ENCODE results near the gene OVCH2.
"Not testable (repeated sequence)": the region's sequence is repeated elsewhere in the genome, so short reads cannot be mapped to it uniquely, and the experiment has no call there.

OVCH2 gene, protein sequence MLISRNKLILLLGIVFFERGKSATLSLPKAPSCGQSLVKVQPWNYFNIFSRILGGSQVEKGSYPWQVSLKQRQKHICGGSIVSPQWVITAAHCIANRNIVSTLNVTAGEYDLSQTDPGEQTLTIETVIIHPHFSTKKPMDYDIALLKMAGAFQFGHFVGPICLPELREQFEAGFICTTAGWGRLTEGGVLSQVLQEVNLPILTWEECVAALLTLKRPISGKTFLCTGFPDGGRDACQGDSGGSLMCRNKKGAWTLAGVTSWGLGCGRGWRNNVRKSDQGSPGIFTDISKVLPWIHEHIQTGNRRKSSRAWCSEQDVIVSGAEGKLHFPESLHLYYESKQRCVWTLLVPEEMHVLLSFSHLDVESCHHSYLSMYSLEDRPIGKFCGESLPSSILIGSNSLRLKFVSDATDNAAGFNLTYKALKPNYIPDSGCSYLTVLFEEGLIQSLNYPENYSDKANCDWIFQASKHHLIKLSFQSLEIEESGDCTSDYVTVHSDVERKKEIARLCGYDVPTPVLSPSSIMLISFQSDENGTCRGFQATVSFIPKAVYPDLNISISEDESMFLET

GRCh38 chr11:7706377-7706776 is at the start of gene OVCH2:
Gene OVCH2, minus strand, starts transcription at chr11:7706477. Its CDS starts 83 bp downstream, at chr11:7706394.
- no peak for DNase-seq

DNA sequence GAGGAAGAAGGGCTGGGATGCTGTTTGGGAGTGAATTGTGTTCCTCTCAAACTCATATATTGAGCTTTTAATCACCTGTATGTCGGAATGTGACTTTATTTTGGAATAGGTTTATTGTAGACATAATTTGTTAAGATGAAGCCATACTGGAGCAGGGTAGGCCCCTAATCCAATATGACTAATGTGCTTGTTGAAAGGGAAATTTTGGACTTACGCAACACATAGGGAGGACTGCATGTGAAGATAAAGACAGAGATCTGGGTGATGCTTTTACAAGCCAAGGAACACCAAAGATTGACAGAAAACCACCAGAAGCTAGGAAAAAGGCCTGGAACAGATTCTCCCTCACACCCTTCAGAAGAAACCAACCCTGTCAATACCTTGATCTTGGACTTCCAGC is 43.2 kb upstream of the OVCH2 start:
- no peak for DNase-seq

DNA sequence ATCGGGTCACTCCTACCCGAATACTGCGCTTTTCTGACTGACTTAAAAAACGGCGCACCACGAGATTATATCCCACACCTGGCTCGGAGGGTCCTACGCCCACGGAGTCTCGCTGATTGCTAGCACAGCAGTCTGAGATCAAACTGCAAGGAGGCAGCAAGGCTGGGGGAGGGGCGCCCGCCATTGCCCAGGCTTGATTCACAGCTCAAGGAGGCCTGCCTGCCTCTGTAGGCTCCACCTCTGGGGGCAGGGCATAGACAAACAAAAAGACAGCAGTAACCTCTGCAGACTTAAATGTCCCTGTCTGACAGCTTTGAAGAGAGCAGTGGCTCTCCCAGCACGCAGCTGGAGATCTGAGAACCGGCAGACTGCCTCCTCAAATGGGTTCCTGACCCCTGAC is 28.5 kb upstream of the OVCH2 start:
- DNase-seq = not testable (repeated sequence)

- no peak for DNase-seq
These were observed 8.5 kb upstream of the OVCH2 start for GRCh38 chr11:7714786-7715185.

DNA sequence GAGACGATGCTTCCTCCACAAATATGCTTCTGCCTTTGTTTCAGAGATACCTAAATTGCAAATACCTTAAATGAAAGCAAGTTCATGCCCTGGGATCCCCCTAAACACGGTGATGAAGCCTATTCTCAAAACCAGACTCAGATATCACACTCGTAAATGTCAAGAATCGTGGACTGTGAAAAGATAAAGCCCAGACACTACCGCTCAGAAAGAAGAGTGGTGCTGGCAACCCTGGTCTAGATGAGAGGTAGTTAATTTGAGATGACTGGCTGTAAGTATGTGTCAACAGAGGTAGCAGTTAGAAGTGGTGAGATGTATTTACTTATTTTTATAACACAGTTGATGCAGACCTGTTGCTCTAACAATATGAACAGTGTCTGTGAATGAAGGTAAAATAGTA is 2.5 kb downstream of the OVCH2 start:
- no peak for DNase-seq

DNA sequence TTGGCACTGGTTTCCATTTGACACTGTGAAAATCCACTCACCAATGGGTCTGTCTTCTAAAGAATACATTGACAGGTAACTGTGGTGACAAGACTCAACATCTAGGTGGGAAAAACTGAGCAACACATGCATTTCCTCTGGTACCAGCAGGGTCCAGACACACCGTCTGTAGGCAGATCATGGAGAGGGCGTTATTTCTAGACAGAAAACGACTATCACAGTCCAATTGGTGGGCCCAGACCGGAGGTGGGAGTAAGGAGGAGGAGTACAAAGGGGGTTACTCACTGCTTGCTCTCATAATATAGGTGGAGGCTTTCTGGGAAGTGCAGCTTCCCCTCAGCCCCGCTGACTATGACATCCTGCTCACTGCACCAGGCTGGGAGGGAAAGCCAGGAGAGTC is 9.9 kb downstream of the OVCH2 start:
- no peak for DNase-seq

GRCh38 chr11:7694235-7694634 is 12.0 kb downstream of the OVCH2 start:
- no peak for DNase-seq

- DNase-seq = no peak
These were observed 13.9 kb downstream of the OVCH2 start for GRCh38 chr11:7692426-7692825.

GRCh38 chr11:7691759-7692350 is 14.4 kb downstream of the OVCH2 start:
- no peak for DNase-seq

DNA sequence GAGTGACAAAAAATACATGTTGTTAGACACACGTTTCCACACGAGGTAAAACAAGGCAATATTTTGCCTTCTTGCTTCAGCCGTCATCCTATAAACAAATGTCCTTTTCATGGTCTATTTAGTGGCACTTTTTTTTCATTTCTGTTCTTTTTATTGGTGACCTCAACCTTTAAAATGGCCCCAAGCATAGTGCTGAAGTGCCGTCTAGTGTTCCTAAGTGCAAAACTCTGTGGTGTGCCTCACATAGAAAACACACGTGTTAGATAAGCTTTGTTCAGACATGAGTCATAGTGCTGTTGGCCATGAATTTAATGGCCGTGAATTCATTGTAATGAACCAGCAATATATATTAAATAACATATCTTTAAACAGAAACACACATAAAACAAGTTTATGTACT is 15.6 kb downstream of the OVCH2 start:
- DNase-seq = no peak

DNA sequence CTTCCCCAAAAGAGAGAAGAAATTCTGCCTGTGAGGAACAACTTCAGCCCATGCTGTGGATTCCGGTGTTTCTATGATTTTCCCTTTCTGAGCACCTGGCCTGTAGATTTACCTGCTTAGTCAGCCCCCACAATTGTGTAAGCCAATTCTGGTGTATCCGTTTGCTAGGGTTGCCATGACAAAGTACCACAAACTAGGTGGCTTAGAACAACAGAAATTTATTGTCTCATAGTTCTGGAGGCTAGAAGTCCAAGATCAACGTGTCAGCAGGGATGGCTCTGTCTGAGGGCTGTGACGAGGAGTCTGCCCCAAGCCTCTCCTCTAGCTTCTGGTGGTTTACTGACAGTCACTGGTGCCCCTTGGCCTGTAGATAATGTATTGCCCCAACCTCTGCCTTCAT is 17.0 kb downstream of the OVCH2 start:
- no peak for DNase-seq

- DNase-seq = no peak
These were observed 17.9 kb downstream of the OVCH2 start for GRCh38 chr11:7688238-7688826.

DNA sequence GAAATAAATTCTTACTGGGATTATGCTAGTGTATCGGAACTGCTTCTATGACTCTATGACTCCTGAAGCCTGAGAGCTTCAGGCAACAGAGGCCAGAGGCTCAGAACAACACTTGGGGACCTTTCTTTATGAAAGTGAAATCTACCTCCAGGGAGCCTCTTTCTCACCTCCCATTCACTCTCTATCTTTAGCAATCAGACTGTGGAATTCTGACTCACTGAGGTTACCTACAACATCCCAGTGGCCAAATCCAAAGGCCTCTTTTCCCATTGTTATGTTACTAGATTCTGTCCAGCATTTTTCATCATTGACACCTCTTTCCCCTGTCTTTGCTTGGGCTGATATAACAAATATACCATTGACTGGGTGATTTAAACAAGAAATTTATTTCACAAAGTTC is 18.9 kb downstream of the OVCH2 start:
- no peak for DNase-seq

- no peak for DNase-seq
These were observed 19.5 kb downstream of the OVCH2 start for GRCh38 chr11:7686761-7687160.

- DNase-seq = no peak
These were observed 22.7 kb downstream of the OVCH2 start for GRCh38 chr11:7683571-7683970.

- no peak for DNase-seq
These were observed 28.5 kb downstream of the OVCH2 start for GRCh38 chr11:7677796-7678201.

DNA sequence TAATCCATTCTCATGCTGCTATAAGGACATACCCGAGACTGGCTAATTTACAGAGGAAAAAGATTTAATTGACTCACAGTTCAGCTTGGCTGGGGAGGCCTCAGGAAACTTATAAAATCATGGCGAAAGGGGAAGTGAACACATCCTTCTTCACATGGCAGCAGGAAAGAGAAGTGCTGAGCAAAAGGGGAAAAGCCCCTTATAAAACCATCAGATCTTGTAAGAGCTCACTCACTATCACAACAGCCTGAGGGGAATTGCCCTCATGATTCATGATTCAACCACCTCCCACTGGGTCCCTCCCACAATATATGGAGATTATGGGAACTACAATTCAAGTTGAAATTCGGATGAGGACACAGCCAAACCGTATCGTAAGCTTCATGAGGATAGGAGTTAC is 29.2 kb downstream of the OVCH2 start:
- no peak for DNase-seq

DNA sequence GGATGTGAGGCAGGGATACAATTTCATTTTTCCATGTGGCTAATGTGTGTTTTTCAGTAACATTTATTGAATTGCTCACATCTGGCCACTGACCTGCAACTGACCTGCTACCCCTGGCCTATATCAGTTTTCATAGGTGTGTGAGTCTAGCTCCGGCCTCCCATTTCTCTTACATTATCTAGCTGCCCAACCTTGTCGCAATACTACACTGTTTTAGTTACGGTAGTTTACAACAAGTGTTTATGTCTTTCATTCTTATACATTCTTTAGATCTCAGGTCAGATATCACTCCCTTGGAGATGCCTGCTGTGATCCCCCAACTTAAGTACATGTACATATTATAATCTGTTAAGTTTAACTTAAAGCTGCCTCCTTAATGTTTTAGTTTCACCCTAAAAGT is 30.6 kb downstream of the OVCH2 start:
- no peak for DNase-seq

DNA sequence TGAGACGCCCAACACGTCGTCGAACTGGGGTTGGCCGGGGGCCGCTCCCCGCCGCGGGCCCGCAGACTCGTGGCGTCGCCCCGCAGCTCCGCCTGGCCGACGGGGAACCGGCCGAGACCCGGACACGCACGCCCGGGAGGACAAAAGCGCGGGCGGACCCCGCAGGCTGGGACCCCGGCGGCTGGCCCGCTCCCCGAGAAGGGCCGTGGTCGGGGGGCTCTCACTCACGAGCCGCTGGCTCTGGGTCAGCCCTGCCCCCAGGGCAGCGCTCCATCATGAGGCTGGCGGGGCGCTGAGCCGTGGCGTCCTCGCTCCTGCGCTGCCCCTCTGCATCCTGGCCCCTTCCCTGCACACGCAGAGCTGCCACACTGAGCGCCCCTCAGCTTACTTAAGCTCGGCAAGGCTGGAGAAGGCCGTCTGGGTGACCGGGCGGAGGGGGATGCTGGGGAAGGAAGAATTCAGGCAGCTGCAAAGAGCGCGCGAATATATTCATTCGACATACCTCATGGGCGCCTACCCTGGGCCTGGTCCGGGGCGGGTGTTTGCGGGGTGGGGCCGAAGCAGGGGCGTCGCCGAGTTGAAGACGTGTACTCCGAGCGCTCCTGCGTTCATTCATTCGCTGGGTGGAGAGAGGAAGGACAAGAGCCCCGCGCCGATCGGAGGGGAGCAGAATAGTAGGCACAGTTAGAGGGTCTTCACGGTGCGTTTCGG is 32.4 kb downstream of the OVCH2 start:
- no peak for DNase-seq

DNA sequence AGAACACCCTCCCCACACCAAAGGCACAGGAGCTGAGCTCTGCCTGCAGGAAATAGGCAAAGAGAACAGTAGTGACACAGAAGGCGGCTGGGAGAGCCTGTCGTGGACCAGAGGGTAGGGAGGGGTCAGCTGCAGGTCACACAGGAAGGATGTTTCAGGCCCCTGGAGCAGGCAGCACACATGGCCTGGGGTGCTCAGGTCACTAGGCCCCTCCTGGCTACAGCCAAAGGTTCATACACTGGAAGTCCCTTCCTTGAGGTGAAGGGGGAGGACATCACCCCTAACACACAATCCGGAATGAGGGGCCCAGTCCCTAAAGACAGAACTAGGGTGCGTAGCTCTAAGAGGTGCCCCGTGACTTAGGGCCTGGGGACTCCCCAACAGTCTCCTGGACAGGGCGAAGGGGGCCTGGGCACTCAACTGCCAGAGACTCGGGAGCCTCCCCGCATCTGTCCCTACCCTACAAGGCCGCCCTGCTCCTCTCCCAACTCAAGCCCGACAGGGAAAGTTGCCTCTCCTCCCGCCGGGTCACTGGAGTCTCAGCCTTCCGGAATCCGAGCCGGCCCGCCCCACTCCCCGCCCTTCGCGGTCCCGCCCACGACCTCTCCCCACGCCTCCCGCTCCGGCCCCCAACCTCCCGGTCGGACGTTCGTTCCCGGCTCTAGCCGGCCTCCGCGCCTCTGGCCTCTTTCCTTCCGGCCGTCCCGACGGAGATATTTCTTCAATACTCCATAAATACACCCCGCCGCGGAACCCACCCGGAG is 33.1 kb downstream of the OVCH2 start, which contains the start of gene CYB5R2:
Gene CYB5R2 (minus strand): TSS at position 541 of the 764 bp plus-strand sequence. CDS start 675 bp downstream, outside the sequence.
- DNase-seq = no peak

GRCh38 chr11:7672276-7672959 is 33.9 kb downstream of the OVCH2 start:
- DNase-seq = no peak

Measured in GOT3 (cell line).